ENCODE measurements around the gene ENTPD3. TPM values are rescaled to one million over a fixed set of nuclear protein-coding genes. Genes with fewer than 3 reads are reported as not detected.

Gene ENTPD3
- total and polyA plus RNA-seq, 2 of the 13 experiments (the other 11 are each of a cell fraction or from before 2014, with no cell fraction given) = 0.07 TPM; not detected in 1

- TF ChIP-seq DDIT3 (CRISPR knock-in tag; IDR thresholded peaks at IDR 0.05) (no peak), PBX3 (CRISPR knock-in tag; IDR thresholded peaks at IDR 0.05; ENCODE audit: borderline replicate concordance) (0 out of 2 replicates have a peak, but pooled peaks have one; percentile 50), HOXA9 (CRISPR knock-in tag; IDR thresholded peaks at IDR 0.05; ENCODE audit: borderline replicate concordance) (peak; percentile 93; the same call in 1 of the 2 replicates), DNMT1 (CRISPR knock-in tag; IDR thresholded peaks at IDR 0.05) (no peak), ZNF121 (CRISPR knock-in tag; IDR thresholded peaks at IDR 0.05) (peak; percentile 14; the same call in 1 of the 2 replicates), PRMT3 (CRISPR knock-in tag; IDR thresholded peaks at IDR 0.05; ENCODE audit: borderline replicate concordance, low read depth) (no peak), MAFF (IDR thresholded peaks at IDR 0.05; ENCODE audit: low read depth, low read length) (no peak), ZNF879 (CRISPR knock-in tag; IDR thresholded peaks at IDR 0.05) (peak; percentile 61; the same call in 1 of the 2 replicates), NFE2 (CRISPR knock-in tag; IDR thresholded peaks at IDR 0.05) (no peak), MYC (CRISPR knock-in tag; IDR thresholded peaks at IDR 0.05; ENCODE audit: borderline replicate concordance) (peak; percentile 99), SNAPC4 (CRISPR knock-in tag; IDR thresholded peaks at IDR 0.05) (no peak), REL (CRISPR knock-in tag; conservative IDR thresholded peaks at IDR 0.05) (0 out of 2 replicates have a peak, but pooled peaks have one; percentile 25), MAX (IDR thresholded peaks at IDR 0.05) (peak; percentile 95), ZNF776 (CRISPR knock-in tag; IDR thresholded peaks at IDR 0.05) (peak; percentile 65; the same call in 1 of the 2 replicates), FOXO4 (CRISPR knock-in tag; conservative IDR thresholded peaks at IDR 0.05) (no peak), CC2D1A (CRISPR knock-in tag; IDR thresholded peaks at IDR 0.05) (no peak), ZNF772 (CRISPR knock-in tag; IDR thresholded peaks at IDR 0.05) (no peak)
- TF ChIP-seq, protein P1, sequence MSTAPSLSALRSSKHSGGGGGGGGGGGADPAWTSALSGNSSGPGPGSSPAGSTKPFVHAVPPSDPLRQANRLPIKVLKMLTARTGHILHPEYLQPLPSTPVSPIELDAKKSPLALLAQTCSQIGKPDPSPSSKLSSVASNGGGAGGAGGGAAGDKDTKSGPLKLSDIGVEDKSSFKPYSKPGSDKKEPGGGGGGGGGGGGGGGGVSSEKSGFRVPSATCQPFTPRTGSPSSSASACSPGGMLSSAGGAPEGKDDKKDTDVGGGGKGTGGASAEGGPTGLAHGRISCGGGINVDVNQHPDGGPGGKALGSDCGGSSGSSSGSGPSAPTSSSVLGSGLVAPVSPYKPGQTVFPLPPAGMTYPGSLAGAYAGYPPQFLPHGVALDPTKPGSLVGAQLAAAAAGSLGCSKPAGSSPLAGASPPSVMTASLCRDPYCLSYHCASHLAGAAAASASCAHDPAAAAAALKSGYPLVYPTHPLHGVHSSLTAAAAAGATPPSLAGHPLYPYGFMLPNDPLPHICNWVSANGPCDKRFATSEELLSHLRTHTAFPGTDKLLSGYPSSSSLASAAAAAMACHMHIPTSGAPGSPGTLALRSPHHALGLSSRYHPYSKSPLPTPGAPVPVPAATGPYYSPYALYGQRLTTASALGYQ (CRISPR knock-in tag; IDR thresholded peaks at IDR 0.05) = peak; percentile 52; the same call in 1 of the 2 replicates
These were observed 70.2 kb downstream of the ENTPD3 start, which contains the start of gene RPL14 (continued) for GRCh38 chr3:40456940-40457823.
